CD4-positive, alpha-beta T cell treated with Interferon gamma for 1 hour (primary cell): Measurements from ENCODE around the gene PSMC2.

Source experiments
- DNase-seq: peaks from one replicate; pipeline ENCODE4 v3.0.0-alpha.2; 2020

Gene PSMC2

GRCh38 chr7:103347507-103348267 is at the start of gene PSMC2:
Gene PSMC2 (plus strand): TSS chr7:103347643. CDS start chr7:103347712, 69 bp downstream.
- peak; percentile 86 for DNase-seq

- no peak for DNase-seq
Observed at GRCh38 chr7:103297837-103298179, 49.6 kb upstream of the PSMC2 start.

GRCh38 chr7:103299660-103300059 is 47.8 kb upstream of the PSMC2 start:
- DNase-seq: no peak

- DNase-seq: no peak
Observed at GRCh38 chr7:103301441-103301840, 46.0 kb upstream of the PSMC2 start.

GRCh38 chr7:103307503-103308231 is 39.8 kb upstream of the PSMC2 start:
- no peak for DNase-seq

GRCh38 chr7:103314852-103315251 is 32.6 kb upstream of the PSMC2 start:
- no peak for DNase-seq

GRCh38 chr7:103316380-103316941 is 31.0 kb upstream of the PSMC2 start:
- no peak for DNase-seq

GRCh38 chr7:103317009-103317408 is 30.4 kb upstream of the PSMC2 start:
- DNase-seq: no peak

GRCh38 chr7:103325744-103326143 is 21.7 kb upstream of the PSMC2 start:
- DNase-seq: no peak

GRCh38 chr7:103336761-103337160 is 10.7 kb upstream of the PSMC2 start:
- no peak for DNase-seq

- no peak for DNase-seq
Observed at GRCh38 chr7:103338864-103339263, 8.6 kb upstream of the PSMC2 start.

GRCh38 chr7:103341466-103341865 is 6.0 kb upstream of the PSMC2 start:
- no peak for DNase-seq

GRCh38 chr7:103343332-103343731 is 4.1 kb upstream of the PSMC2 start:
- no peak for DNase-seq

- DNase-seq: peak; percentile 28
Observed at GRCh38 chr7:103343758-103344452, 3.5 kb upstream of the PSMC2 start.

- DNase-seq: peak; percentile 85
Observed at GRCh38 chr7:103344453-103345149, 2.8 kb upstream of the PSMC2 start, which contains the start of gene DNAJC2. Gene DNAJC2 (minus strand): TSS chr7:103344767. CDS start chr7:103344622, 145 bp downstream.

- DNase-seq: no peak
Observed at GRCh38 chr7:103346396-103346795, 1.0 kb upstream of the PSMC2 start.

GRCh38 chr7:103348452-103348851 is 1.0 kb downstream of the PSMC2 start:
- DNase-seq: no peak

GRCh38 chr7:103348959-103349358 is 1.5 kb downstream of the PSMC2 start:
- no peak for DNase-seq

GRCh38 chr7:103349805-103350204 is 2.4 kb downstream of the PSMC2 start:
- DNase-seq: no peak

- DNase-seq: no peak
Observed at GRCh38 chr7:103369432-103369831, 22.0 kb downstream of the PSMC2 start.

GRCh38 chr7:103373866-103374643 is 26.6 kb downstream of the PSMC2 start:
- no peak for DNase-seq
